ENCODE data around the gene DNAJC7. TPM values are rescaled to one million over a fixed set of nuclear protein-coding genes. Genes with fewer than 3 reads are reported as not detected.
"Not testable (repeated sequence)": the region's sequence is repeated elsewhere in the genome, so short reads cannot be mapped to it uniquely, and the experiment has no call there.

The DNAJC7 gene
- total and polyA plus RNA-seq, 2 experiments from 2014 or later: 50.1 to 73.6 TPM

DNA sequence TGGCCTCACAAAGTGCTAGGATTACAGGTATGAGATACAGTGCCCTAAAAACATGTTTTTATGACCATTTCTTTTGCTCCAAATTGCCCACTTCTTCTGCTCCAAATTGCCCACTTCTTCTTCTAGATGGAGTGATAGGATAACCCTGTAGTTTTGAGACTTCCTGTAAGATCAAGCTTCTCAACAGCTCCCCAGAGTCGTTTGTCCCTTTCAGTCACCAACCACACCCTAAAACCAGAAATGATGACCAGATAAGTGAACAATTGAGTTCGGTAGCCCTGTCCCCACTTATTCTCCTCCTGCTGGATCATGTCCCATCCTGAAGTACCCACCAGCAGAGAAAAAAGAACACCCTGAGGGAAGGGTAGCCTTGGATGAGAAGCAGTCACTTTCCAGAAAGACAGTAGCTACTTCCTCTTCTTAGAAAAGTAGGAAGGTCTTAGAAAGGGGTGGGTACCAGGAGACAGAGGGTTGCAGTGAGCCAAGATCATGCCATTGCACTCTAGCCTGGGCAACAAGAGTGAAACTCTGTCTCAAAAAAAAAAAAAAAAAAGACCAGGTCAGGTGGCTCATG lies 84.3 kb downstream of the DNAJC7 start:
- no peaks in the 10 kb centered on the region for H3K4me1 ChIP-seq (ENCODE audit: insufficient read depth)
- H3K27me3 ChIP-seq: no peaks in the 10 kb centered on the region
- no peak for DNase-seq (ENCODE audit: low spot score)
- no peak overlapping the region for H3K27ac ChIP-seq
- no peaks in the 10 kb centered on the region for H3K9me3 ChIP-seq (ENCODE audit: low read depth)
- no peak overlapping the region for H2AFZ ChIP-seq
- H3K4me2 ChIP-seq: no peak overlapping the region
- WGBS (ENCODE audit: low lambda C conversion rate, missing lambda C conversion rate): 56% methylated on average over 2 of the region's 2 CpGs
- H3K36me3 ChIP-seq (replicated peaks; ENCODE audit: insufficient read depth, low read depth): no peaks in the 10 kb centered on the region
- no peak overlapping the region for H3K4me3 ChIP-seq
- no peaks in the 10 kb centered on the region for H4K20me1 ChIP-seq (ENCODE audit: insufficient read depth, poor library complexity, severe bottlenecking)
- TF ChIP-seq, protein P1, sequence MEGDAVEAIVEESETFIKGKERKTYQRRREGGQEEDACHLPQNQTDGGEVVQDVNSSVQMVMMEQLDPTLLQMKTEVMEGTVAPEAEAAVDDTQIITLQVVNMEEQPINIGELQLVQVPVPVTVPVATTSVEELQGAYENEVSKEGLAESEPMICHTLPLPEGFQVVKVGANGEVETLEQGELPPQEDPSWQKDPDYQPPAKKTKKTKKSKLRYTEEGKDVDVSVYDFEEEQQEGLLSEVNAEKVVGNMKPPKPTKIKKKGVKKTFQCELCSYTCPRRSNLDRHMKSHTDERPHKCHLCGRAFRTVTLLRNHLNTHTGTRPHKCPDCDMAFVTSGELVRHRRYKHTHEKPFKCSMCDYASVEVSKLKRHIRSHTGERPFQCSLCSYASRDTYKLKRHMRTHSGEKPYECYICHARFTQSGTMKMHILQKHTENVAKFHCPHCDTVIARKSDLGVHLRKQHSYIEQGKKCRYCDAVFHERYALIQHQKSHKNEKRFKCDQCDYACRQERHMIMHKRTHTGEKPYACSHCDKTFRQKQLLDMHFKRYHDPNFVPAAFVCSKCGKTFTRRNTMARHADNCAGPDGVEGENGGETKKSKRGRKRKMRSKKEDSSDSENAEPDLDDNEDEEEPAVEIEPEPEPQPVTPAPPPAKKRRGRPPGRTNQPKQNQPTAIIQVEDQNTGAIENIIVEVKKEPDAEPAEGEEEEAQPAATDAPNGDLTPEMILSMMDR (IDR thresholded peaks at IDR 0.05; ENCODE audit: poor library complexity): no peak
- no peak for TF ChIP-seq EZH2 (IDR thresholded peaks at IDR 0.05; ENCODE audit: borderline replicate concordance)
- no peak for TF ChIP-seq EZH2phosphoT487 (IDR thresholded peaks at IDR 0.05; ENCODE audit: low read depth, severe bottlenecking, unreplicated experiment)
- no peaks in the 10 kb centered on the region for H3K9me2 ChIP-seq (replicated peaks; ENCODE audit: insufficient read depth)
- H3K79me2 ChIP-seq: peaks cover 12% of the 10 kb centered on the region

DNA sequence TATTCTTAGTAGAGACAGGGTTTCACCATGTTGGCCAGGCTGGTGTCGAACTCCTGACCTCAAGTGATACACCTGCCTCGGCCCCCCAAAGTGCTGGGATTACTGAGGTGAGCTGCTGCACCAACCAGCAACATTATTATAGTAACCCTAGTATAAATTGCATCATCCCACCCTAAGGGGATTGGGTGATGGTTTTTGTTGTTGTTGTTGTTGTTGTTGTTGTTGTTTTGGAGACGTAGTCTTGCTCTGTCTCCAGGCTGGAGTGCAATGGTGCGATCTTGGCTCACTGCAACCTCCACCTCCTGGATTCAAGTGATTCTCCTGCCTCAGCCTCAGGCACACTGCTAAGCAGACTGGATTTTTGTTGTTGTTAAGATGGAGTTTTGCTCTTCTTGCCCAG lies 85.5 kb downstream of the DNAJC7 start:
- not testable (repeated sequence) for H3K4me3 ChIP-seq; H3K27ac ChIP-seq; H3K4me1 ChIP-seq (ENCODE audit: insufficient read depth); H4K20me1 ChIP-seq (ENCODE audit: insufficient read depth, poor library complexity, severe bottlenecking); H3K4me2 ChIP-seq; H3K9me2 ChIP-seq (replicated peaks; ENCODE audit: insufficient read depth); H3K9me3 ChIP-seq (ENCODE audit: low read depth); DNase-seq (ENCODE audit: low spot score); H3K27me3 ChIP-seq; H3K36me3 ChIP-seq (replicated peaks; ENCODE audit: insufficient read depth, low read depth); H2AFZ ChIP-seq
- WGBS (ENCODE audit: low lambda C conversion rate, missing lambda C conversion rate): 94% methylated on average over 4 of the region's 4 CpGs
- H3K79me2 ChIP-seq: peaks cover 17% of the 10 kb centered on the region

DNA sequence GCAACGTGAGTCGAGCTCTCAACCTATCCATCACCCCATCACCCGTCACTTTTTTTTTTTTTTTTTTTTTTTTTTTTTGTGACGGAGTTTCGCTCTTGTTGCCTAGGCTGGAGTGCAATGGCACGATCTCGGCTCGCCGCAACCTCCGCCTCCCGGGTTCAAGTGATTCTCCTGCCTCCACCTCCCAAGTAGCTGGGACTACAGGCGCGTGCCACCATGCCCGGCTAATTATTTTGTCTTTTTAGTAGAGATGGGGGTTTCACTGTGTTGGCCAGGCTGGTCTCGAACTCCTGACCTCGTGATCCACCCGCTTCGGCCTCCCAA lies 86.4 kb downstream of the DNAJC7 start:
- Histone ChIP-seq H3K79me2 (peaks cover 17% of the 10 kb centered on the region), H3K27ac (peak overlapping the region; percentile 34), H3K4me2 (peak overlapping the region; percentile 67), H2AFZ (peak overlapping the region; percentile 58)
- H3K4me1 ChIP-seq (ENCODE audit: insufficient read depth); H3K9me2 ChIP-seq (replicated peaks; ENCODE audit: insufficient read depth); H3K36me3 ChIP-seq (replicated peaks; ENCODE audit: insufficient read depth, low read depth); H3K4me3 ChIP-seq; DNase-seq (ENCODE audit: low spot score); H3K9me3 ChIP-seq (ENCODE audit: low read depth); H3K27me3 ChIP-seq; H4K20me1 ChIP-seq (ENCODE audit: insufficient read depth, poor library complexity, severe bottlenecking): not testable (repeated sequence)
- WGBS (ENCODE audit: low lambda C conversion rate, missing lambda C conversion rate): 54% methylated on average over 18 of the region's 18 CpGs

DNA sequence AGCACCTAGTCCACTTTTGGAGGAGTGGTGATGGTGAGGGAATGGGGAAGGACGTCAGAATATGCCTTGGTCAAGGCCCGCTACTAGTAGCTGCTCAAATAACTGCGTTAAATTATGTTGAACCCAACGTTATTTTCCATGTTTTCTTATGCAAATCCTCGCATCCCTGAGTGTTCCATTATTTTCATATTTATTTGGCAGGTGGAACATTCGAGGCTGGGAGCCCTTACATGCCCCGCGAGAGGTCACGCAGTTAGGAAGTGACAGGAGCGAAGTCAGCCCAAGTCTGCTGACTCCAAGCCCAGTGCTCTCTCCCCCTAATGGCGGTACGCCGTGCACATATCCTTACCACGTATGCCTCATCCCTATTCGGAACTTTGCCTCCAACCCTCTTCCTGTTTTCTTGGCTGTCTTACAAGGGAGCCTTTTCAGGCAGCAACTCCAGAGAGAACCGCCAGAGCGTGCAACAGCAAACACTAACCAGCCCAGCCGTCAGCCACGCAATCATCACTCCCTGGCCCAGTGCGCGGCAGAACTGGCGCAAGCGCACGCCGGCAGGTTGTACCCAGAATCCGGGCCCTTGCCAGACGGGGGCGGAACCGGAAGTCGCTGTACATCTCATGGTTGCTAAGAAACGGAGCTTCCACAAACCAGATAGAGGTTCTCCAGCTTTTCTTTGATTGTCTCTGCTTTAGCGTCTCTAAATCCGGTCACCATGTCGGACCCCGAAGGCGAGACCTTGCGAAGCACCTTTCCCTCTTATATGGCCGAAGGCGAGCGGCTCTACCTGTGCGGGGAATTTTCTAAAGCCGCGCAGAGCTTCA lies 87.0 kb downstream of the DNAJC7 start, which contains the start of gene ODAD4:
TSS of gene ODAD4 (plus strand) at position 609 of the 824 bp plus-strand sequence. CDS start at position 716, 107 bp downstream.
- WGBS (ENCODE audit: low lambda C conversion rate, missing lambda C conversion rate): 3% methylated on average over 43 of the region's 43 CpGs
- Histone ChIP-seq H3K79me2 (peaks cover 17% of the 10 kb centered on the region), H4K20me1 (ENCODE audit: insufficient read depth, poor library complexity, severe bottlenecking) (no peaks in the 10 kb centered on the region), H3K4me3 (peak within 1 kb of the TSS; percentile 17), H3K27ac (peak within 1 kb of the TSS; percentile 86), H3K4me1 (ENCODE audit: insufficient read depth) (no peaks in the 10 kb centered on the region), H2AFZ (peak within 1 kb of the TSS; percentile 72), H3K36me3 (replicated peaks; ENCODE audit: insufficient read depth, low read depth) (no peaks in the 10 kb centered on the region), H3K27me3 (no peaks in the 10 kb centered on the region), H3K9me2 (replicated peaks; ENCODE audit: insufficient read depth) (no peaks in the 10 kb centered on the region), H3K9me3 (ENCODE audit: low read depth) (no peaks in the 10 kb centered on the region), H3K4me2 (peak within 1 kb of the TSS; percentile 76)
- DNase-seq (ENCODE audit: low spot score): peak; percentile 98
- TF ChIP-seq, protein P1 (IDR thresholded peaks at IDR 0.05; ENCODE audit: poor library complexity): peak; percentile 37
- TF ChIP-seq EZH2 (IDR thresholded peaks at IDR 0.05; ENCODE audit: borderline replicate concordance) (no peak), EZH2phosphoT487 (IDR thresholded peaks at IDR 0.05; ENCODE audit: low read depth, severe bottlenecking, unreplicated experiment) (no peak)

Measured in hepatocyte (in vitro differentiated cells).